ACC112 (cell line): Measurements from ENCODE around the gene C2CD2.

Experiments used
- H2AFZ ChIP-seq: fragments of 200-600 bp; sonication (generic); one replicate; pipeline ENCODE4 v1.6.0; 2017; ENCODE audit warnings: antibody characterized with exemption, low read length; ENCODE audit not compliant: unreplicated experiment
- H3K27ac ChIP-seq: fragments of 200-600 bp; sonication (generic); 2 replicates; pipeline ENCODE4 v1.5.1; 2014; ENCODE audit warnings: low read depth, mild to moderate bottlenecking, antibody characterized with exemption, low read length, moderate library complexity
- H3K27me3 ChIP-seq: fragments of 200-600 bp; sonication (generic); 2 replicates; pipeline ENCODE4 v1.6.1; 2014; ENCODE audit warnings: mild to moderate bottlenecking, antibody characterized with exemption, low read length, moderate library complexity, mixed read lengths; ENCODE audit not compliant: insufficient read depth
- H3K36me3 ChIP-seq: fragments of 200-600 bp; sonication (generic); 2 replicates; pipeline ENCODE4 v1.6.1; 2016; ENCODE audit warnings: mild to moderate bottlenecking, antibody characterized with exemption, low read length, moderate library complexity, mixed read lengths; ENCODE audit not compliant: insufficient read depth
- H3K4me1 ChIP-seq: fragments of 200-600 bp; sonication (generic); one replicate; pipeline ENCODE4 v1.6.1; 2016; ENCODE audit warnings: low read length, mixed read lengths; ENCODE audit not compliant: insufficient read depth, unreplicated experiment, control insufficient read depth
- H3K4me3 ChIP-seq: fragments of 200-600 bp; sonication (generic); 2 replicates; pipeline ENCODE4 v1.5.1; 2014; ENCODE audit warnings: mild to moderate bottlenecking, low read depth, low read length
- H3K79me2 ChIP-seq: fragments of 200-600 bp; sonication (generic); one replicate; pipeline ENCODE4 v1.6.0; 2016; ENCODE audit warnings: low read length; ENCODE audit not compliant: control insufficient read depth, unreplicated experiment, insufficient read depth

The C2CD2 gene

GRCh38 chr21:41908829-41909228, 45.0 kb downstream of the C2CD2 start:
- no peaks in the 10 kb centered on the region for H3K79me2 ChIP-seq
- H2AFZ ChIP-seq = no peak overlapping the region
- H3K27me3 ChIP-seq = no peaks in the 10 kb centered on the region
- H3K36me3 ChIP-seq = no peaks in the 10 kb centered on the region
- no peaks in the 10 kb centered on the region for H3K4me1 ChIP-seq
- no peak overlapping the region for H3K27ac ChIP-seq
- H3K4me3 ChIP-seq = no peak overlapping the region

DNA sequence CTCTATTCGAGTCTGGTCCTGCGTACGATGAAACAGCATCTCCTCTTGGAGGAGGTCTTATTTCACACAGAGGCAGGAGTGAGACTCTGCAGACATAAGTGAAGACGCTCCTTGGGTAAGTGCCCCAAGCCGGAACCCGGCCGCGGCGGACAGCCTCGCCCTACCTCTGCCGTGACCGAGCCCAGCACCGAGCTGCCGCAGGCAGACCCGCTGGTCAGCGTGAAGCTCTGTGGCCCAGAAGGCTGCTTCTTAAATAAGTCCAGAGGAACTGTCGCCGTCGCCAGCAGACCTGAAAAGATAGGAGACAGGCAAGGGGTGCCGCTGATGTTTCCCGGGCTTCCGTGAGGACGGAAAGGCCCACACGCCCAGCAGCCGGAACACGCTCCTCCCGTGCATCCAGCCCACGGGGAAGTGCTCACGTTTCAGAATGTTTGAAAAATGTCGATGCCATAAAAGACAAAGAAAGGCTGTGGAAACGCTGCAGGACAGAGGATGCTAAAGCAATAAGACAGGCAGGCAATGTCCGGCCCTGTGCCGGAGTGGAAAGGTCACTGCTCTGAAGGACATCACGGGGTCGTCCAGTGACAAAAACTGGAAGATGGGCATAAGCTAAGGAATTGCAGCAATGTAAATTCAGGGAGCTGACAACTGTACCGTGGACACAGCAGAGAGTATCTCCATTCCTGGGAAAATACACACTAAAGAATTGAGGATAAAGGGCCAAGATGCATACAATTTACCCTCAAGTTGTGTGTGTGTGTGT, 46.1 kb downstream of the C2CD2 start:
- Histone ChIP-seq H2AFZ (no peak overlapping the region), H3K4me3 (no peak overlapping the region), H3K27ac (no peak overlapping the region), H3K36me3 (no peaks in the 10 kb centered on the region), H3K27me3 (no peaks in the 10 kb centered on the region), H3K79me2 (no peaks in the 10 kb centered on the region), H3K4me1 (no peaks in the 10 kb centered on the region)

DNA sequence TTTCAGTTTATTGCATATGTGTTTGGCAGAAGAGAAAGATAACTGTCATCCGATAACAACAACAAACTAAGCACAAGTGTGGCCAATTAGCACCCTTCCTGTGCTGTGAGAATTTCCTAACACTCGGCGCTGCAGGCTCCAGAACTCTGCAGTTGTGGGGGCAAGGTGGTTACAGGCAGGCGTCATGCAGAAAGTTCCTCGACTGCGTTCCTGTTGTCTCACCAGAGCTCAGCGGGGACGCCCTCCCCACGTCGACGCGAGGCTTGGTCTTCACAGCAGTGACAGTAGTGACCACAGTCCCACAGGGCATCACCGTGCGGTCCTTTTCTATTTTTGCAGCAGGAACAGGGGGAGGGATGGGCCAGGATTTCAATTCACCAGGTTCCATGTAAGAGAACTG, 47.0 kb downstream of the C2CD2 start:
- Histone ChIP-seq H3K36me3 (0 out of 2 replicates have a peak, but pooled peaks cover 3% of the 10 kb centered on the region), H3K27ac (no peak overlapping the region), H3K4me1 (no peaks in the 10 kb centered on the region), H3K27me3 (no peaks in the 10 kb centered on the region), H3K4me3 (no peak overlapping the region), H3K79me2 (no peaks in the 10 kb centered on the region), H2AFZ (no peak overlapping the region)

- peaks cover 12% of the 10 kb centered on the region; the same call in 1 of the 2 replicates for H3K36me3 ChIP-seq
- no peaks in the 10 kb centered on the region for H3K4me1 ChIP-seq
- H2AFZ ChIP-seq = no peak overlapping the region
- no peak overlapping the region for H3K27ac ChIP-seq
- H3K79me2 ChIP-seq = no peaks in the 10 kb centered on the region
- H3K4me3 ChIP-seq = no peak overlapping the region
- H3K27me3 ChIP-seq = no peaks in the 10 kb centered on the region
These were observed 50.1 kb downstream of the C2CD2 start for GRCh38 chr21:41903559-41904351.

GRCh38 chr21:41902946-41903345, 50.9 kb downstream of the C2CD2 start:
- H3K4me1 ChIP-seq = no peaks in the 10 kb centered on the region
- no peaks in the 10 kb centered on the region for H3K79me2 ChIP-seq
- H2AFZ ChIP-seq = no peak overlapping the region

GRCh38 chr21:41901782-41902181, 52.0 kb downstream of the C2CD2 start:
- Histone ChIP-seq H3K4me1 (no peaks in the 10 kb centered on the region), H3K4me3 (no peak overlapping the region), H2AFZ (no peak overlapping the region), H3K27ac (no peak overlapping the region), H3K27me3 (no peaks in the 10 kb centered on the region), H3K36me3 (peaks cover 12% of the 10 kb centered on the region; the same call in 1 of the 2 replicates), H3K79me2 (no peaks in the 10 kb centered on the region)

More at GRCh38 chr21:41902946-41903345, 50.9 kb downstream of the C2CD2 start:
- Histone ChIP-seq H3K36me3 (peaks cover 12% of the 10 kb centered on the region; the same call in 1 of the 2 replicates), H3K27me3 (no peaks in the 10 kb centered on the region), H3K27ac (no peak overlapping the region), H3K4me3 (no peak overlapping the region)

DNA sequence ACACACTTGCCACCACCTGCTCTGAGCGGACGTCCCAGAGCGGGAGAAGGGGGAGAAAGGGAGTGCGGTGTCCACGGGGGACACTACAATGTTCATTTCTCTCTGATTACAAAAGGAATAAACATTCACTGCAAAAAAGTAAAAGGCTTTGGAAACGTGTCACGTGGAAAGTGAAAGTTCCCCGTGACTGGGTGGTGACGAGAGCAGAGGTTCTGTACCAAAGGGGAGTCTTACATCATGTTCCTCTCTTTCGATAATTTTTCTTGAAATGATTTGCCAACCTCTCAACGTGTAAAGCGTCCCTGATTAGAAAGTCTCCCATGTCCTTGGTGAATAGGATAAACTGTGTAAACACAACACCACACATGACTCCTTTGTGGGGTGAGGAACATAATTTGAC, 52.7 kb downstream of the C2CD2 start:
- H3K27me3 ChIP-seq = no peaks in the 10 kb centered on the region
- no peak overlapping the region for H3K4me3 ChIP-seq
- H3K36me3 ChIP-seq = peaks cover 12% of the 10 kb centered on the region; the same call in 1 of the 2 replicates
- H3K4me1 ChIP-seq = no peaks in the 10 kb centered on the region
- H3K27ac ChIP-seq = no peak overlapping the region
- no peaks in the 10 kb centered on the region for H3K79me2 ChIP-seq
- no peak overlapping the region for H2AFZ ChIP-seq

DNA sequence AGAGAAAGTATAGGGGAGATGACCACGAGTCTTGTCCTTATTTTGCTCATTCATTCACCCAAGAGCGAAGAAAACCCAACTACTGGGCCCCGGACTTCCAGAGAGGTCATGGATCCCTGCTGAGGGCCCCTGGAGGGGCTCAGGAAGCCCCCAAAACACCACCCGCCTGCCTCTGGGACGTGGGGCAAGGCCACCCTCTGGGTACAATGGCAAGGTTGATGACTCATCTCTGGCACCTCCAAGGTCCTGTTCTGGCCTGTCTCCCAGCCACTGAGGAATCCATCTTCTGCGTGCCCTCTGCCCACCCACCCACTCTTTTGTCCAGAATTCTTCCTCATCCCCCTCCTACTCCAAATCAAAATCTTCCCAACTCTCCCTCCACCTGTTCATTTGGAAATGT, 53.4 kb downstream of the C2CD2 start:
- H3K36me3 ChIP-seq = peaks cover 12% of the 10 kb centered on the region; the same call in 1 of the 2 replicates
- H3K79me2 ChIP-seq = no peaks in the 10 kb centered on the region
- no peaks in the 10 kb centered on the region for H3K27me3 ChIP-seq
- peaks cover 7% of the 10 kb centered on the region for H3K4me1 ChIP-seq
- H3K27ac ChIP-seq = no peak overlapping the region
- no peak overlapping the region for H2AFZ ChIP-seq
- H3K4me3 ChIP-seq = no peak overlapping the region

DNA sequence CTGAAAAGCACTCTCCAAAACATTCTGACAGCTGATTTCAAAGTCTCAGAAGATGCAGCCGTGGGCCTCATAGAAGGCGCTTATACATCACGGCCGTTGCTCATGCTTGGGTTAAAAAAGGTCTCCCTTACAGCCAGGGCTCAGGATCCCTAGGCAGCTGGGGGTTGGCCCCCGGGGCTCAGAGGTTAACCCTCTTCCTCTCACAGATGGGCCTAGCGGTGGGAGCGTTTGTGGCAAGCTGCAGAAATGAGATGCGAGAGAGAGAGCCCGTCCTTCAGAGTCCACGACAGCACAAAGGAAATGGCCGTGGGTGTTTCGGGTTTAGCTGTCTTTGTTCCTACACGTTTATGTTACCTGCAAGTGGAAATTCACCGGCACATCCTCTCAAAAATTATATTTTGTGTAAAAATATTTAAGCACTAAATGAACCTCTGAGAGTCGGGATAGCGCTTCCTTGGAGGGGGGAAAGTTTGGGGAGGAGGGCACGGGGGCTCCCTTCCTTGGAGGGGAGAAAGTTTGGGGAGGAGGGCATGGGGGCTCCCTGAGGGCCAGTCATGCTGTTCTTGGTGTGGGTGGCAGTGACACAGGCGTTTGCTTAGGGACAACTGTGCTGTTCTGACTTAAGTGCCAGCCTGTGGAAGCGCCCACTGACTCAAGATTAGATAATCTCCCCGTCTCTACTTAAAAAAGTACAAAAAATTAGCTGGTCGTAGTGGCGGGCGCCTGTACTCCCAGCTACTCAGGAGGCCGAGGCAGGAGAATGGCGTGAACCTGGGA, 54.2 kb downstream of the C2CD2 start:
- no peak overlapping the region for H2AFZ ChIP-seq
- peaks cover 13% of the 10 kb centered on the region for H3K4me1 ChIP-seq
- no peaks in the 10 kb centered on the region for H3K79me2 ChIP-seq
- no peaks in the 10 kb centered on the region for H3K27me3 ChIP-seq
- peaks cover 12% of the 10 kb centered on the region; the same call in 1 of the 2 replicates for H3K36me3 ChIP-seq
- no peak overlapping the region for H3K27ac ChIP-seq
- no peak overlapping the region for H3K4me3 ChIP-seq

DNA sequence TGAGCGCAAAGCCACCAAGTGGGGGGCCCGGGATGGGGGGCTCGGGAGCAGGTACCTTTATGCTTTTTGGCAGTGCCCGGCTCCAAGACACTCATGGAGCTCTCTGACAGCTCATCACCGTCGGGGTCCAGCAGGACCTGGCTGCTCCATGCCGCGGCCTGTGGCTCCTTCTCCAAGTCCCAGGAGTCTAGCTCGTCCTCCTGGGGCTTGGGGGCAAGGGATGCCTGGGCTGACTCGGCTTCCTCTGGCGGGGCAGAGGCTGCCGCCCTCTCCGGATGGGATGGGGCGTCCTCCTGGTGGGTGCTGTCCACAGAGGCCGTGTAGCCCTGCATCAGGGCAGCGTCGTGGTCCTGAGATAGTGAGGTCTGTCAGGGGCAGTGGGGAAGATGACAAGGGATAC, 54.8 kb downstream of the C2CD2 start:
- Histone ChIP-seq H3K36me3 (peaks cover 12% of the 10 kb centered on the region; the same call in 1 of the 2 replicates), H2AFZ (no peak overlapping the region), H3K27ac (no peak overlapping the region), H3K4me3 (no peak overlapping the region), H3K4me1 (peaks cover 13% of the 10 kb centered on the region), H3K79me2 (no peaks in the 10 kb centered on the region), H3K27me3 (no peaks in the 10 kb centered on the region)
